Tibial nerve (tissue), 3 donors: ENCODE data around the gene SETD1B.

Experiments
- POLR2A ChIP-seq, 2 donors: fragments of 450-650 bp; IDR thresholded peaks; one replicate each; pipeline ENCODE4 v1.6.1; 2017; ENCODE audit warnings: antibody characterized with exemption in 2 of 2, mild to moderate bottlenecking in 2 of 2, moderate library complexity in 2 of 2
- TF ChIP-seq, protein P1 (sequence below), 5 experiments: fragments of 200-600 bp in 3 of 5; fragments of 450-650 bp in 2 of 5; sonication (generic) in 3 of 5; IDR thresholded peaks; one replicate each; pipeline ENCODE4 v1.5.1; 2016 to 2019; ENCODE audit warnings: antibody characterized with exemption in 5 of 5, mild to moderate bottlenecking in 3 of 5, moderate library complexity in 2 of 5

DNA sequence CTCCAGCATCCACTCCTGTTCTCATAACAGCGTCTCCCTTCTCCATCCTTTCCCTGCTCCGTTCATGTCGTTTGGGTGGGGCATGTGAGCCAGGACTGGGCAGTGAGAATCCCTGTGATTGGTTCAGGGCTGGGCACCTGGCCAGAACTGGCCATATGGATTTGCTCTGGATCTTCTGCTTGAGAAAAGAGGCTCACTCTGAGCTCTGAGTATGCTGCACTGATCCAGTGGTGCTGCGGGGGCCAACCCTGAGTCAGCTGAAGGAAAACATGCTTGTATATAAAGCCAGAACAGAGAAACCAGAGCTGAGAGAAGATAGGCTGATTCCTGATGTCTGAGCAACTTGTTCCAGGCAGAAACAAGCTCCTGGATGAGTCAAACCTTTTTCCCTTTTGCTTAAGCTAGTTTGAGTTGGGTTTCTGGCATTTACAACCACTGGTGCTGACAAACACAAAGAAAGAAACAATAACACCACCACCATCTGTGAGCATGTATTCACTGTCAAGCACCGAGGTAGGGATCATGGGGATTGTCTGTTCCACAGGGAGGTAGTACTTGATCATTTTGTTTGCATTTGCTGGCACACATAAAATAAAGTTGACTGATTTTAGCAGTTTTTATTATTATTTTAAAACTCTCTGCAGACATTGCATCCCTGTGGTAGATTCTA lies 68.9 kb downstream of the SETD1B start:
- TF ChIP-seq, protein P1, sequence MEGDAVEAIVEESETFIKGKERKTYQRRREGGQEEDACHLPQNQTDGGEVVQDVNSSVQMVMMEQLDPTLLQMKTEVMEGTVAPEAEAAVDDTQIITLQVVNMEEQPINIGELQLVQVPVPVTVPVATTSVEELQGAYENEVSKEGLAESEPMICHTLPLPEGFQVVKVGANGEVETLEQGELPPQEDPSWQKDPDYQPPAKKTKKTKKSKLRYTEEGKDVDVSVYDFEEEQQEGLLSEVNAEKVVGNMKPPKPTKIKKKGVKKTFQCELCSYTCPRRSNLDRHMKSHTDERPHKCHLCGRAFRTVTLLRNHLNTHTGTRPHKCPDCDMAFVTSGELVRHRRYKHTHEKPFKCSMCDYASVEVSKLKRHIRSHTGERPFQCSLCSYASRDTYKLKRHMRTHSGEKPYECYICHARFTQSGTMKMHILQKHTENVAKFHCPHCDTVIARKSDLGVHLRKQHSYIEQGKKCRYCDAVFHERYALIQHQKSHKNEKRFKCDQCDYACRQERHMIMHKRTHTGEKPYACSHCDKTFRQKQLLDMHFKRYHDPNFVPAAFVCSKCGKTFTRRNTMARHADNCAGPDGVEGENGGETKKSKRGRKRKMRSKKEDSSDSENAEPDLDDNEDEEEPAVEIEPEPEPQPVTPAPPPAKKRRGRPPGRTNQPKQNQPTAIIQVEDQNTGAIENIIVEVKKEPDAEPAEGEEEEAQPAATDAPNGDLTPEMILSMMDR (IDR thresholded peaks at IDR 0.05): no peak
- no peak for TF ChIP-seq POLR2A (IDR thresholded peaks at IDR 0.05)
